HL-60 (cell line): ENCODE data around the gene SOX9.

Source experiments
- DNase-seq, 2 experiments: peaks; one replicate each; pipeline ENCODE4 v3.0.0-alpha.2; 2010 to 2020; ENCODE audit warnings: low read depth in 1 of 2, low spot score in 1 of 2
- H3K27ac ChIP-seq: fragments of 250-450 bp; sonication (Bioruptor Pico); replicated peaks from 2 replicates; pipeline ENCODE4 v1.5.1; 2020; ENCODE audit warnings: mild to moderate bottlenecking, moderate library complexity
- H3K27me3 ChIP-seq: fragments of 250-450 bp; sonication (Bioruptor Pico); 2 replicates; pipeline ENCODE4 v1.5.1; 2021; ENCODE audit warnings: mild to moderate bottlenecking, moderate library complexity; ENCODE audit not compliant: insufficient read depth, poor library complexity, severe bottlenecking
- H3K4me3 ChIP-seq: replicated peaks from 2 replicates; pipeline ENCODE4 v1.5.1; 2011; ENCODE audit warnings: mild to moderate bottlenecking, control low read depth, low read length; ENCODE audit not compliant: insufficient read depth
- GABPA ChIP-seq: IDR thresholded peaks from 2 replicates; pipeline ENCODE4 v1.6.1; 2012; ENCODE audit warnings: low read depth
- POLR2AphosphoS5 ChIP-seq: IDR thresholded peaks from 2 replicates; pipeline ENCODE4 v1.6.1; 2012; ENCODE audit warnings: low read depth
- SPI1 ChIP-seq: IDR thresholded peaks from 2 replicates; pipeline ENCODE4 v1.6.1; 2012; ENCODE audit warnings: low read depth, mild to moderate bottlenecking, borderline replicate concordance
- TF ChIP-seq, protein P1 (sequence below): IDR thresholded peaks from 2 replicates; pipeline ENCODE4 v1.6.1; 2012; ENCODE audit warnings: low read depth; ENCODE audit not compliant: insufficient replicate concordance
- TF ChIP-seq, protein P2 (sequence below): IDR thresholded peaks from one replicate; pipeline ENCODE4 v1.5.1; 2011; ENCODE audit warnings: low read length, control low read depth, inconsistent platforms; ENCODE audit not compliant: insufficient read depth

SOX9 gene

DNA sequence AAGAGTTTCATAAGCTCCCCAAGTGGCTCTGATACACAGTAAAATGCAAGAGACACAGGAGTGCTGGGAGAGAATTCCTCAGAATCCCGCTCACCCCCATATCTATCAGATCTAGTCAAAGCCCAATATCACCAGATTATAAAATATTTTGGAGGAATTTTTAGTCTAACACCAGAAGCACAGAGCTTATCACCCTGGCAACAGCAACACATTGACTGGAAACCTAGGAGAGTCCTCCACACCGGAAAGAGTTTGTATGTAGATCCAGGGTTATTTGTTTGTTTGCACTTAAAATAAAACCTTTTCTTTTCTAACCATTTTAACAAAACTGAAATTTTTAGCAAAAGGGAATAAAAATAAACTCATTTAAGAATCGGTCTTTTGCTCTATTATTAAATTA lies 7.2 kb downstream of the SOX9 start:
- no peak for TF ChIP-seq SPI1
- no peak for TF ChIP-seq POLR2AphosphoS5
- TF ChIP-seq, protein P1, sequence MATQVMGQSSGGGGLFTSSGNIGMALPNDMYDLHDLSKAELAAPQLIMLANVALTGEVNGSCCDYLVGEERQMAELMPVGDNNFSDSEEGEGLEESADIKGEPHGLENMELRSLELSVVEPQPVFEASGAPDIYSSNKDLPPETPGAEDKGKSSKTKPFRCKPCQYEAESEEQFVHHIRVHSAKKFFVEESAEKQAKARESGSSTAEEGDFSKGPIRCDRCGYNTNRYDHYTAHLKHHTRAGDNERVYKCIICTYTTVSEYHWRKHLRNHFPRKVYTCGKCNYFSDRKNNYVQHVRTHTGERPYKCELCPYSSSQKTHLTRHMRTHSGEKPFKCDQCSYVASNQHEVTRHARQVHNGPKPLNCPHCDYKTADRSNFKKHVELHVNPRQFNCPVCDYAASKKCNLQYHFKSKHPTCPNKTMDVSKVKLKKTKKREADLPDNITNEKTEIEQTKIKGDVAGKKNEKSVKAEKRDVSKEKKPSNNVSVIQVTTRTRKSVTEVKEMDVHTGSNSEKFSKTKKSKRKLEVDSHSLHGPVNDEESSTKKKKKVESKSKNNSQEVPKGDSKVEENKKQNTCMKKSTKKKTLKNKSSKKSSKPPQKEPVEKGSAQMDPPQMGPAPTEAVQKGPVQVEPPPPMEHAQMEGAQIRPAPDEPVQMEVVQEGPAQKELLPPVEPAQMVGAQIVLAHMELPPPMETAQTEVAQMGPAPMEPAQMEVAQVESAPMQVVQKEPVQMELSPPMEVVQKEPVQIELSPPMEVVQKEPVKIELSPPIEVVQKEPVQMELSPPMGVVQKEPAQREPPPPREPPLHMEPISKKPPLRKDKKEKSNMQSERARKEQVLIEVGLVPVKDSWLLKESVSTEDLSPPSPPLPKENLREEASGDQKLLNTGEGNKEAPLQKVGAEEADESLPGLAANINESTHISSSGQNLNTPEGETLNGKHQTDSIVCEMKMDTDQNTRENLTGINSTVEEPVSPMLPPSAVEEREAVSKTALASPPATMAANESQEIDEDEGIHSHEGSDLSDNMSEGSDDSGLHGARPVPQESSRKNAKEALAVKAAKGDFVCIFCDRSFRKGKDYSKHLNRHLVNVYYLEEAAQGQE: no peak
- TF ChIP-seq, protein P2, sequence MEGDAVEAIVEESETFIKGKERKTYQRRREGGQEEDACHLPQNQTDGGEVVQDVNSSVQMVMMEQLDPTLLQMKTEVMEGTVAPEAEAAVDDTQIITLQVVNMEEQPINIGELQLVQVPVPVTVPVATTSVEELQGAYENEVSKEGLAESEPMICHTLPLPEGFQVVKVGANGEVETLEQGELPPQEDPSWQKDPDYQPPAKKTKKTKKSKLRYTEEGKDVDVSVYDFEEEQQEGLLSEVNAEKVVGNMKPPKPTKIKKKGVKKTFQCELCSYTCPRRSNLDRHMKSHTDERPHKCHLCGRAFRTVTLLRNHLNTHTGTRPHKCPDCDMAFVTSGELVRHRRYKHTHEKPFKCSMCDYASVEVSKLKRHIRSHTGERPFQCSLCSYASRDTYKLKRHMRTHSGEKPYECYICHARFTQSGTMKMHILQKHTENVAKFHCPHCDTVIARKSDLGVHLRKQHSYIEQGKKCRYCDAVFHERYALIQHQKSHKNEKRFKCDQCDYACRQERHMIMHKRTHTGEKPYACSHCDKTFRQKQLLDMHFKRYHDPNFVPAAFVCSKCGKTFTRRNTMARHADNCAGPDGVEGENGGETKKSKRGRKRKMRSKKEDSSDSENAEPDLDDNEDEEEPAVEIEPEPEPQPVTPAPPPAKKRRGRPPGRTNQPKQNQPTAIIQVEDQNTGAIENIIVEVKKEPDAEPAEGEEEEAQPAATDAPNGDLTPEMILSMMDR: no peak
- no peak for TF ChIP-seq GABPA
- no peak overlapping the region for H3K4me3 ChIP-seq
- H3K27me3 ChIP-seq: peaks cover 9% of the 10 kb centered on the region
- no peak overlapping the region for H3K27ac ChIP-seq
- DNase-seq: no peak

DNA sequence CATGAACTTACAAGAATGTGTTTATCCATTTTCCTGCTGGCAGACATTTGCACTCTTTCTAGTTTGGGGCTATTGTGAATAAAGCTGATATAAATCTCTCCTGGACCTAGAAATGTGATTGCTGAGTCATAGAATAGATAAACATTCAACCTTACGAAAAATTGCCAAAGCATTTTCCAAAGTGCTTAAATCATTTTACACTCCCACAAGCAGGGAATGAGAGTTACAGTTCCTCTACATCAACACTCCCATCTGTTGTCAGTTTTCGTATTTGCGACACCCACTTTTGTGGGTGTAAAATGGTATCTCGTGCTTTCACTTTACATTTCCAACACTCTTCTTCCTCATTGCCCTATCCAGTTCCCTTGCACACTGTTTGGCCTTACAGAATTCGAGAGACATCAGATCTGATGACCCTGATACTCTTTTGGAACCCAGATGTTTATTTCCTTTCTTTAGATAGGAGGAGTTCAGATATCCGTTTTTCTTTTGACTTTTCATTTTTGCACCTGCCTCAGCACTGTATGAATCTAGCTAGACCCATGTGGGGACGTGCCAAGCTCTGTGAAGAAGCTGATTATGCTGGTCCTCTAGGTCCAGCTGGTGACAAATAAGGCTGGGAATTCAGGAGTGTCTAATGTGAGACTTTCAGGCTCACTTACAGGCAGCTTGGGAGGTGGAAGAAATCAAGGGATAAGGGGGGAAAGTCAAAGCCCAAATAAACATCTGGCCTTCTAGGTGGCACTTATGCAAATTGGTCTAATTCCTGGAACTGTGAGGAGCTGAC lies 14.0 kb downstream of the SOX9 start:
- Histone ChIP-seq H3K27me3 (peaks cover 3% of the 10 kb centered on the region), H3K27ac (no peak overlapping the region), H3K4me3 (no peak overlapping the region)
- DNase-seq: no peak
- TF ChIP-seq GABPA: no peak
- TF ChIP-seq SPI1: no peak
- no peak for TF ChIP-seq POLR2AphosphoS5
- TF ChIP-seq, protein P2: no peak
- TF ChIP-seq, protein P1: no peak

DNA sequence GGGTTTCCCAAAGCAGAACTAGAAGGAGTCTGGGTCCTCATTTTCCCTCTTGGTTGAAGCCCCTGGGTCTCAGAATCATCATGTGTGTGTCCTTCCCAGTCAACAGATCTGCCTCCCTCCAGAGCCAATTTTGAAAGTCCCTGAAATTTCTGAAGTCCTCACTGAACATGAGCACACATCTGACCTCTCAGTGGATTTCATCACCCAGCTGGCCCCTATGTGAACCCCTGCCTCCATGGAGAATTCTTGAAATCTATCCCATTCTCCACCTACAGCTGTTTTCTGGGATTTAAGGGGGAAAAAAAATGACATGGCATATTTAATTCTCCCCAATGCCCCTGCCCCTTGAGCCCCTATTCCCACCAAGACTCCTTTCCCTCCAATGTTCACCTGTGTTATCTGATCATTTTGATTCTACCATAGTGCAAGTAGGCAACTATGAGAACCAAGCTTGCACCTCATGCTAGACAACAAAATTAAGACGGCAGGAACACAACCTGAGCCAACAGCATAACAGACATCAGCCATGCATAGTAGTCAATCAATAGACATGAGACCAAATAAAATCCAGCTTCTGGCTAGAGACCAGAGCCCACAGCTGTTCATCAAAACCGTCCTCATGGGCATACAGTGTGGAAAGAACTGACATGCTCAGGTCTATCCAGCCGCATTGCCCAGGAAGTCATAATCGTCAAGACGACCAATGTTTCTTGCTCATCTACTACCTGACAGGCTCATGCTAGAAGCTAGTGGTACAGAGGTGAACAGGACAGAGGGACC lies 14.9 kb downstream of the SOX9 start:
- H3K27me3 ChIP-seq: peaks cover 3% of the 10 kb centered on the region
- DNase-seq: no peak
- TF ChIP-seq POLR2AphosphoS5: no peak
- TF ChIP-seq SPI1: no peak
- TF ChIP-seq, protein P2: no peak
- TF ChIP-seq, protein P1: no peak
- TF ChIP-seq GABPA: no peak
- no peak overlapping the region for H3K27ac ChIP-seq
- no peak overlapping the region for H3K4me3 ChIP-seq
